ENCODE results near the gene AADACL2. TPM values are rescaled to one million over a fixed set of nuclear protein-coding genes. Genes with fewer than 3 reads are reported as not detected.

AADACL2 gene
- total RNA-seq, 2 experiments from 2014 or later: not detected

- Histone ChIP-seq H3K27ac (ENCODE audit: low read depth in 1 of 2, low read length in 2 of 2) (no peak overlapping the region), H3K4me1 (ENCODE audit: insufficient read depth, low read length) (no peaks in the 10 kb centered on the region), H3K4me3 (ENCODE audit: low read length) (no peak overlapping the region), H3K27me3 (ENCODE audit: control insufficient read depth in 1 of 2, insufficient read depth in 2 of 2, low read length in 2 of 2) (peaks cover 3 to 5% of the 10 kb centered on the region in 2 experiments), H3K36me3 (ENCODE audit: insufficient read depth, low read length) (no peaks in the 10 kb centered on the region), H3K9me3 (ENCODE audit: control insufficient read depth in 1 of 2, insufficient read depth in 1 of 2, low read length in 2 of 2) (no peaks in the 10 kb centered on the region)
- ATAC-seq (ENCODE audit: poor library complexity): no peak
- Mint-ChIP-seq H3K9me3 (no peaks in the 10 kb centered on the region), H3K27me3 (no peaks in the 10 kb centered on the region), H3K4me1 (ENCODE audit: low read depth) (no peaks in the 10 kb centered on the region), H3K36me3 (ENCODE audit: low read depth) (no peaks in the 10 kb centered on the region), H3K4me3 (no peak overlapping the region), H3K27ac (no peak overlapping the region)
- POLR2A ChIA-PET: no interaction called here
- CTCF ChIA-PET: interaction anchor here (1.7 kb wide), 1 partner anchor 14 kb away, joined by 5 read pairs; no protein-coding TSS in a partner anchor
- no peak for DNase-seq
- intact Hi-C loops (cut with DNase I, micrococcal nuclease): no loop called here
- no peak for TF ChIP-seq CTCF (IDR thresholded peaks at IDR 0.05)
Measured at GRCh38 chr3:151772825-151773480, 39.2 kb downstream of the AADACL2 start.

- H3K4me3 ChIP-seq (ENCODE audit: low read length): no peak overlapping the region
- Mint-ChIP-seq H3K27ac (no peak overlapping the region), H3K9me3 (no peaks in the 10 kb centered on the region), H3K27me3 (no peaks in the 10 kb centered on the region), H3K36me3 (ENCODE audit: low read depth) (no peaks in the 10 kb centered on the region), H3K4me3 (no peak overlapping the region), H3K4me1 (ENCODE audit: low read depth) (no peaks in the 10 kb centered on the region)
- DNase-seq: no peak
- no peaks in the 10 kb centered on the region for H3K36me3 ChIP-seq (ENCODE audit: insufficient read depth, low read length)
- ChIA-PET CTCF (no interaction called here), POLR2A (no interaction called here)
- peaks cover 4 to 5% of the 10 kb centered on the region in 2 experiments for H3K27me3 ChIP-seq (ENCODE audit: control insufficient read depth in 1 of 2, insufficient read depth in 2 of 2, low read length in 2 of 2)
- no peak overlapping the region for H3K27ac ChIP-seq (ENCODE audit: low read depth in 1 of 2, low read length in 2 of 2)
- intact Hi-C loops (cut with DNase I, micrococcal nuclease): no loop called here
- no peaks in the 10 kb centered on the region for H3K9me3 ChIP-seq (ENCODE audit: control insufficient read depth in 1 of 2, insufficient read depth in 1 of 2, low read length in 2 of 2)
- no peaks in the 10 kb centered on the region for H3K4me1 ChIP-seq (ENCODE audit: insufficient read depth, low read length)
- no peak for ATAC-seq (ENCODE audit: poor library complexity)
- no peak for TF ChIP-seq CTCF (IDR thresholded peaks at IDR 0.05)
Measured at GRCh38 chr3:151774235-151774634, 40.5 kb downstream of the AADACL2 start.

- Histone ChIP-seq H3K36me3 (ENCODE audit: insufficient read depth, low read length) (no peaks in the 10 kb centered on the region), H3K27ac (ENCODE audit: low read depth in 1 of 2, low read length in 2 of 2) (no peak overlapping the region), H3K4me1 (ENCODE audit: insufficient read depth, low read length) (no peaks in the 10 kb centered on the region), H3K9me3 (ENCODE audit: control insufficient read depth in 1 of 2, insufficient read depth in 1 of 2, low read length in 2 of 2) (no peaks in the 10 kb centered on the region), H3K4me3 (ENCODE audit: low read length) (no peak overlapping the region), H3K27me3 (ENCODE audit: control insufficient read depth in 1 of 2, insufficient read depth in 2 of 2, low read length in 2 of 2) (peaks cover 4 to 5% of the 10 kb centered on the region in 2 experiments)
- H3K4me1 Mint-ChIP-seq (ENCODE audit: low read depth): no peaks in the 10 kb centered on the region
- no peaks in the 10 kb centered on the region for H3K9me3 Mint-ChIP-seq
- TF ChIP-seq CTCF (IDR thresholded peaks at IDR 0.05): no peak
- no peaks in the 10 kb centered on the region for H3K36me3 Mint-ChIP-seq (ENCODE audit: low read depth)
- ChIA-PET CTCF (no interaction called here), POLR2A (no interaction called here)
- no peaks in the 10 kb centered on the region for H3K27me3 Mint-ChIP-seq
- DNase-seq: no peak
- H3K27ac Mint-ChIP-seq: no peak overlapping the region
- H3K4me3 Mint-ChIP-seq: no peak overlapping the region
- ATAC-seq (ENCODE audit: poor library complexity): no peak
- intact Hi-C loops (cut with DNase I, micrococcal nuclease): no loop called here
Measured at GRCh38 chr3:151774910-151775309, 41.2 kb downstream of the AADACL2 start.
